Tibial nerve (tissue), 3 donors: Measurements from ENCODE around the gene SCN5A.

ENCODE experiments used
- POLR2A ChIP-seq, 2 donors: fragments of 450-650 bp; IDR thresholded peaks; one replicate each; pipeline ENCODE4 v1.6.1; 2017; ENCODE audit warnings: antibody characterized with exemption in 2 of 2, mild to moderate bottlenecking in 2 of 2, moderate library complexity in 2 of 2
- TF ChIP-seq, protein P1 (sequence below), 5 experiments: fragments of 200-600 bp in 3 of 5; fragments of 450-650 bp in 2 of 5; sonication (generic) in 3 of 5; IDR thresholded peaks; one replicate each; pipeline ENCODE4 v1.5.1; 2016 to 2019; ENCODE audit warnings: antibody characterized with exemption in 5 of 5, mild to moderate bottlenecking in 3 of 5, moderate library complexity in 2 of 5

GRCh38 chr3:38579141-38579540 is 70.3 kb downstream of the SCN5A start:
- TF ChIP-seq, protein P1, sequence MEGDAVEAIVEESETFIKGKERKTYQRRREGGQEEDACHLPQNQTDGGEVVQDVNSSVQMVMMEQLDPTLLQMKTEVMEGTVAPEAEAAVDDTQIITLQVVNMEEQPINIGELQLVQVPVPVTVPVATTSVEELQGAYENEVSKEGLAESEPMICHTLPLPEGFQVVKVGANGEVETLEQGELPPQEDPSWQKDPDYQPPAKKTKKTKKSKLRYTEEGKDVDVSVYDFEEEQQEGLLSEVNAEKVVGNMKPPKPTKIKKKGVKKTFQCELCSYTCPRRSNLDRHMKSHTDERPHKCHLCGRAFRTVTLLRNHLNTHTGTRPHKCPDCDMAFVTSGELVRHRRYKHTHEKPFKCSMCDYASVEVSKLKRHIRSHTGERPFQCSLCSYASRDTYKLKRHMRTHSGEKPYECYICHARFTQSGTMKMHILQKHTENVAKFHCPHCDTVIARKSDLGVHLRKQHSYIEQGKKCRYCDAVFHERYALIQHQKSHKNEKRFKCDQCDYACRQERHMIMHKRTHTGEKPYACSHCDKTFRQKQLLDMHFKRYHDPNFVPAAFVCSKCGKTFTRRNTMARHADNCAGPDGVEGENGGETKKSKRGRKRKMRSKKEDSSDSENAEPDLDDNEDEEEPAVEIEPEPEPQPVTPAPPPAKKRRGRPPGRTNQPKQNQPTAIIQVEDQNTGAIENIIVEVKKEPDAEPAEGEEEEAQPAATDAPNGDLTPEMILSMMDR (IDR thresholded peaks at IDR 0.05) = no peak
- no peak for TF ChIP-seq POLR2A (IDR thresholded peaks at IDR 0.05)
